Measurements from ENCODE around the gene ROBO1.
"Not testable (repeated sequence)": the region's sequence is repeated elsewhere in the genome, so short reads cannot be mapped to it uniquely, and the experiment has no call there.

ROBO1 gene

DNA sequence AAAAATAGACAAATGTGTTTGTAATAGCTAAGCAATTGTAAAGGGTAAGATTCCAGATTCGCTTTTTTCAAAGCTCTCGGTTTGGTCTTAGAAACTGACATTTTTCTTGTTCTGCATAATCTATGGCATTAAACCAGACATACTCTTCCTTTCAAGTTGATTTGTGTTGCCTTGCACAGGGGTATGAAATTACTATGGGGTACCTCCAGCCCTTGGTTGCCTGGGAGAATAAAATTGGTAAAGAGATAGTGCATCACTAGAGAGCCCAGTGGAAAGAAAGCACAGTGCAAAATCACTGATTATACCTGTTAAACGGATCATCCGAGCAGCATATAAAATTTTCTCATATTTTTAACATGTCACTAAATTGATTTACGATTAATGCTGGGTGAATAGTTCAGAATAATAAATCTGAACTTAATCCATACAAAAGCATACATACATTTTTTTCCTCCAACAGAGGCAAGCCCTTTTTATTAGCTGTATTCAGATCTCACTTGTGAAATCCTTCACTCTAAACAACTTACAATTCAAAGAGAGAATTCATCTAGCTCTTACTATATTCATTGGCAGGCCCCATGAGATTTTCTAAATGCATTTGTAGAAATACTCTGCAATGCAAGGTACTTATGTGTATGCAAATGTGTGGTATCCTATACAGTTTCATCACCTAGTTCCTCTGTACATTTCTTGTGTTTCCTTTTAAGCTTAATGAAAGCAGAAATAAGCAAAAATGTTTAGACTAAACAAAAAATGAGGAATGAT, 224.4 kb downstream of the ROBO1 start:
- DNase-seq, result no peak

DNA sequence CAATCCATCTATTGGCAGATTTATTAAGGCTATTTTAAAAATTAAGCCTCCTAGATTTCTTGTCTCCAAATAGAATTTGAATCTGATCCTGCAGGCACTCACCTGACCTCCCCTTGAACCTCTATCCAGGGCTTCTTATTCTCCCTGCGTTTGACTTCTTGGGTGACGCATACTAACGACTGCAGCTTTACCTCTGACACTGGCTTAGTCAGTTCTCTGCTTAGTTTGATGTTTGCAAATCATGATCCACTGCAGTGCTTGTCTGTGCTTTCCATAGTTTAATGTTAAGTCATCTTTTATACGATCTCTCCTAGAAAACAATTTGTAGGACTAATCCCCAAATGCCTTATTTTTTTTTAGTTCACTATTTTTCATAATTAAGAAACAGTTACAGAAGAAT, 233.1 kb downstream of the ROBO1 start:
- DNase-seq, result no peak

GRCh38 chr3:79531566-79532295, 236.1 kb downstream of the ROBO1 start:
- DNase-seq, result no peak

- no peak for DNase-seq
Measured at GRCh38 chr3:79521221-79521848, 246.5 kb downstream of the ROBO1 start.

GRCh38 chr3:79517766-79518413, 249.9 kb downstream of the ROBO1 start:
- DNase-seq, result no peak

GRCh38 chr3:79516795-79517194, 251.0 kb downstream of the ROBO1 start:
- no peak for DNase-seq

- DNase-seq, result no peak
Measured at GRCh38 chr3:79515072-79515471, 252.7 kb downstream of the ROBO1 start.

DNA sequence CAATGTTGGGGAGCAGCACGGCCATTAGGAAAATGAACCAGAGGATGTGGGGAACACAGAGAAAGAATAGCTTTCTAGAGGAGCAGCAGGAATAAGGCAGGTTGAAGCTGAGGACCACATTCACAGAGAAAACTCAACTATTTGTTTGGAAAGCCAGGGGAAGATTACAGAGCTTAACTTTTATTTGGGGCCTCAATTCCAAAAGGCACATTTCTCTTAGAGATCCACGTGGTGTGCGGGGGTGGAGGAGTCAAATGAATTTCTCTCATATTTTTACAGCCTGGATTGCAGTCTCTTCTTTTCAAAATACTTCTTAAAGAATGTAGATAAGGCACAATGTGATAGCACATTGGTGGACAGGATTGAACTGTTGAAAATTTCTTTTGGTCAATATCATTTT, 253.7 kb downstream of the ROBO1 start:
- DNase-seq, result no peak

GRCh38 chr3:79506751-79507150, 261.0 kb downstream of the ROBO1 start:
- no peak for DNase-seq

DNA sequence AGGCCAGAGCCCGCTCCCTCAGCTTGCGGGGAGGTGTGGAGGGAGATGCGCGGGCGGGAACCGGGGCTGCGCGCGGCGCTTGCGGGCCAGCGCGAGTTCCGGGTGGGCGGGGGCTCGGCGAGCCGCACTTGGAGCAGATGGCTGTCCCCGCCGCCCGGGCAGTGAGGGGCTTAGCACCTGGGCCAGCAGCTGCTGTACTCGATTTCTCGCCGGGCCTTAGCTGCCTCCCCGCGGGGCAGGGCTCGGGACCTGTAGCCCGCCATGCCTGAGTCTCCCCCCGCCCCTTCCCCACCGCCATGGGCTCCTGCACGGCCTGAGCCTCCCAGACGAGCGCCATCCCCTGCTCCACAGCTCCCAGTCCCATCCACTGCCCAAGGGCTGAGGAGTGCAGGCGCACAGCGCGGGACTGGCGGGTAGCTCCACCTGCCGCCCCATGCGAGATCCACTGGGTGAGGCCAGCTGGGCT, 265.5 kb downstream of the ROBO1 start:
- DNase-seq, result not testable (repeated sequence)

DNA sequence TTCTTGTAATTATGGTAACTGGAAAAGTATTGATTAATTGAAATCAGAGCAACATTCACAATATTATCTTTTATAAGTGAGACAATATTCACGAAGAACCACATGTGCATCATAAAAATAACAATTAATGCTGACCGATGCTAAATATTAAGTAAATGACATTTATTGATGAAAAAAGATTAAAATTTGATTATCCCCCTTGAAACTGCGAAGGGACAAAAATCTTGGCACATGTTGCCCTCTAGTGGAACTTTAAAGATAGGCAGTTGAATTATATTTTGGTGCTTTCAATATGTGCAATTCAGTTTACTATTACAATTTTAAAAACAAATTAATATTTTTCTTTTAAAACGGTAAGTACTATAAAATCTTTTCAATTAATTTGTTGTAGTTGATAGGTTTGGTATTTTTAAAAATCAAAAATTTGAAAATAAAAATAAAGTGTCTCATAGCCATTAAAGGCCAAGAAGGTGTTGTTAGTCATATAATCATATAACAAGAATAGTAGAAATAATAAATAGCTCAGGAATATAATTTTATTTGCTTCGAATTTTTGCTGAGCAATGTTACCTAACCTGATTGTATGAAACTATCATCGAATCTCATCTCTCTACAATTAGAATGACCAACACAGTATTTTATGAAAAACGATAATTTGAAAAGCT, 270.2 kb downstream of the ROBO1 start:
- no peak for DNase-seq

- no peak for DNase-seq
Measured at GRCh38 chr3:79491029-79491641, 276.7 kb downstream of the ROBO1 start.

GRCh38 chr3:79490165-79491028, 277.4 kb downstream of the ROBO1 start:
- DNase-seq, result no peak

- no peak for DNase-seq
Measured at GRCh38 chr3:79488407-79488806, 279.4 kb downstream of the ROBO1 start.

DNA sequence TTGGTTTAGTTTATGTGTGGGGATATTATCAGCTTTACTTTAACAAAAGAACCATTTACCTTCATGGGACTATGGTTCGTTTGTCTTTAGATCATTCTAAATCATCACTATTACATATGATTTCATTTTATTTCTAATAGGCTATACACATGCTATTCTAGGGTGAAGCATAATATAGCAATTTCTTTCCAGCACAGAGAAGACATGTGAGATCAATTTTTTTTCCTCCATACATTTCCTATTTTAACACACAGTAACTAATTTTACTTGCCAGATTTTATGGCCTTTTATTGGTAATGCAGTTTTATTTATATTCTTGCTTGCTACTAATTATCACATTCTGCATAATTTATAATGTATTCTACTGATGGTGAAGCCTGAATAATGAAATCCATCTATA, 287.1 kb downstream of the ROBO1 start:
- DNase-seq, result no peak

- DNase-seq, result no peak
Measured at GRCh38 chr3:79478620-79479019, 289.2 kb downstream of the ROBO1 start.

- no peak for DNase-seq
Measured at GRCh38 chr3:79477242-79477641, 290.6 kb downstream of the ROBO1 start.

GRCh38 chr3:79473993-79474392, 293.8 kb downstream of the ROBO1 start:
- DNase-seq, result no peak

DNA sequence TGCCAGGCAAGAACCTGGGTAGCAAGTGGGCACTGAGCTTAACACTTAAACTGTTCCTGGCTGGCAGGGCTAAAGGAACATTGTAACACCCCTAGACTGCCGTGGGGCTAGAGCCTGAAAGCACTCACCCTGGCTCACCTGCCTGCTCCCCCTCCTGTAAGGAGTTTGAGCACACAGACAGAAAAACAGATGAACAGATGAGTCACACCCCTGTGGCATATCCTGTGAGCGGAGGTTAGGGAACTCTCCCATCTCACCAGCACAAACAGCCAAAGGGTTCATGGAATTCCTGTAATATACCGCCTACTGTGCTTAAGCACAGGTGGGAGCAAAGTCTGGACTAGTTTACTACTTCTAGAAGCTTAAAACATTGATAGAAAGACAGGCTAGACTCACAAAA, 300.1 kb downstream of the ROBO1 start:
- DNase-seq, result no peak

DNA sequence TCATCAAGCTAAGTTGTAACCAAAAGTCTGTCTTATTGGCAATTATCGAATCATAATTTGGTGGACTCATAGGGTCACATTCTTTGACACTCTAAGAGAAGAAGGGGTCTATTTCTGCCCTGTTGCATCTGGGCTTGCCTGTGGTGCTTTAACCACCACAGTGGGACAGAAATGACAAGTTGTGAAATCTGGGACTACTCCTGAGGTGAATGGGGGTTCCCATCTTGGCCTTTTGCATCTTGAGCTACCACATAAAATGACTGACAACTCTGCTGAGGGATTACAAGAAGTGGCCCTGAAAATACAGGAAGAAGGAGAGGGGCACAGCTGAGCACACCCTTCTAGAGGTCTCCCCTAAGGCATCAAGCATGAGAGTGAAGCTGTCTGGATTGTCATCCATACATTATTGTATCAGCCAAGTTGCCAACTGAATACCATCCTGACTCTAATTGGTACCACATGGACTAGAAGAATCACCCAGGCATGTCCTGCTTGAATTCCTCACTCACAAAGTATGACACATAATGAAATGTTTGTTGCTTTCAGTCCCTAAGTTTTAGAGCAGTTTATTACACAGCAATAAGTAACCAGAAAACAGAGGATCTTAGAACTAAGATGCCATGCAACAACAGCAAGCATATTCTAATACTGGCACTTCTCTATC, 306.5 kb downstream of the ROBO1 start:
- DNase-seq, result no peak

GRCh38 chr3:79453600-79453999, 314.2 kb downstream of the ROBO1 start:
- no peak for DNase-seq

Measured in stimulated activated CD4-positive, alpha-beta T cell treated with anti-CD3 and anti-CD28 coated beads, Interleukin-2, amount 100 ng/mL, for 24 hours (primary cell).